Smooth muscle cell (in vitro differentiated cells): ENCODE results near the gene BMF. TPM values are rescaled to one million over a fixed set of nuclear protein-coding genes. Genes with fewer than 3 reads are reported as not detected.

ENCODE experiments used
- DNase-seq: peaks from one replicate; lab custom pipeline; 2025; ENCODE audit not compliant: unreplicated experiment; lab: John Stamatoyannopoulos, UW
- H2AFZ ChIP-seq: fragments of 200-600 bp; sonication (generic); 2 replicates; pipeline ENCODE4 v1.6.0; 2016; ENCODE audit warnings: antibody characterized with exemption, low read depth, mild to moderate bottlenecking
- H3F3A ChIP-seq: fragments of 200-600 bp; sonication (generic); 2 replicates; pipeline ENCODE4 v1.6.0; 2017; ENCODE audit warnings: antibody characterized with exemption, low read depth
- H3K27ac ChIP-seq: fragments of 200-600 bp; sonication (generic); 2 replicates; pipeline ENCODE4 v1.5.1; 2016; ENCODE audit warnings: low read depth, mild to moderate bottlenecking
- H3K27me3 ChIP-seq: fragments of 200-600 bp; sonication (generic); 2 replicates; pipeline ENCODE4 v1.6.1; 2016; ENCODE audit warnings: low read depth, mild to moderate bottlenecking
- H3K36me3 ChIP-seq: fragments of 200-600 bp; sonication (generic); 2 replicates; pipeline ENCODE4 v1.5.1; 2016; ENCODE audit warnings: low read depth
- H3K4me1 ChIP-seq: fragments of 200-600 bp; sonication (generic); 2 replicates; pipeline ENCODE4 v1.5.1; 2016; ENCODE audit warnings: low read depth
- H3K4me2 ChIP-seq: fragments of 200-600 bp; sonication (generic); 2 replicates; pipeline ENCODE4 v1.6.0; 2016; ENCODE audit warnings: mild to moderate bottlenecking
- H3K4me3 ChIP-seq: fragments of 200-600 bp; sonication (generic); 2 replicates; pipeline ENCODE4 v1.5.1; 2016; ENCODE audit warnings: mild to moderate bottlenecking
- H3K79me2 ChIP-seq: fragments of 200-600 bp; sonication (generic); 2 replicates; pipeline ENCODE4 v1.6.0; 2016; ENCODE audit warnings: low read depth, mild to moderate bottlenecking
- H3K9ac ChIP-seq: fragments of 200-600 bp; sonication (generic); 2 replicates; pipeline ENCODE4 v1.6.0; 2016; ENCODE audit warnings: low read depth
- H3K9me3 ChIP-seq: fragments of 200-600 bp; sonication (generic); replicated peaks from 2 replicates; pipeline ENCODE4 v1.5.1; 2016; ENCODE audit warnings: low read depth
- H4K20me1 ChIP-seq: fragments of 200-600 bp; sonication (generic); 2 replicates; pipeline ENCODE4 v1.6.0; 2016; ENCODE audit warnings: low read depth
- CTCF ChIP-seq: fragments of 200-600 bp; sonication (generic); IDR thresholded peaks from 2 replicates; pipeline ENCODE4 v1.5.1; 2017; ENCODE audit warnings: borderline replicate concordance, mild to moderate bottlenecking, antibody characterized with exemption; ENCODE audit not compliant: insufficient read depth, poor library complexity, severe bottlenecking
- WGBS: methylation state at CpG from one replicate; pipeline ENCODE4 v1.1.7; 2016; ENCODE audit warnings: low lambda C conversion rate; 5-methylcytosine and 5-hydroxymethylcytosine counted together
- polyA plus RNA-seq: library from polyadenylated mRNA; unstranded; fragments of >200 nt; fragmentation: Nextera tagmentation; extraction: Ambion mirVana; gene quantifications from 2 replicates; pipeline ENCODE4 v1.2.1, GENCODE V29; 2016
- total RNA-seq: library from RNA; depleted of rRNA; stranded (reverse); fragments of >200 nt; gene quantifications from 2 replicates; pipeline ENCODE4 v1.2.3, GENCODE V29; 2014

BMF gene
- total and polyA plus RNA-seq, 2 experiments from 2014 or later = 3.6 to 9.1 TPM

GRCh38 chr15:40058476-40059140 is 50.1 kb downstream of the BMF start:
- 85% methylated on average over 3 of the region's 3 CpGs for WGBS
- Histone ChIP-seq H3K27me3 (no peaks in the 10 kb centered on the region), H3K4me1 (peaks cover 4% of the 10 kb centered on the region), H3F3A (no peaks in the 10 kb centered on the region), H2AFZ (no peak overlapping the region), H3K36me3 (no peaks in the 10 kb centered on the region), H3K4me2 (no peak overlapping the region), H3K9me3 (no peaks in the 10 kb centered on the region), H4K20me1 (no peaks in the 10 kb centered on the region), H3K79me2 (no peaks in the 10 kb centered on the region), H3K4me3 (no peak overlapping the region), H3K27ac (no peak overlapping the region), H3K9ac (no peak overlapping the region)
- no peak for DNase-seq
- TF ChIP-seq CTCF = no peak

GRCh38 chr15:40055576-40056293 is 52.9 kb downstream of the BMF start:
- H3K9ac ChIP-seq = no peak overlapping the region
- H3K4me2 ChIP-seq = no peak overlapping the region

GRCh38 chr15:40054855-40055575 is 53.7 kb downstream of the BMF start:
- H3K27ac ChIP-seq = no peak overlapping the region
- H3K9ac ChIP-seq = no peak overlapping the region
- TF ChIP-seq CTCF = no peak
- DNase-seq = no peak
- no peaks in the 10 kb centered on the region for H3K9me3 ChIP-seq
- H3K79me2 ChIP-seq = no peaks in the 10 kb centered on the region
- WGBS = 77% methylated on average over 6 of the region's 6 CpGs
- no peaks in the 10 kb centered on the region for H3K36me3 ChIP-seq
- peaks cover 5% of the 10 kb centered on the region for H3F3A ChIP-seq
- no peak overlapping the region for H3K4me3 ChIP-seq
- no peaks in the 10 kb centered on the region for H4K20me1 ChIP-seq
- no peak overlapping the region for H2AFZ ChIP-seq
- H3K4me1 ChIP-seq = peaks cover 4% of the 10 kb centered on the region
- peak overlapping the region; percentile 19 for H3K4me2 ChIP-seq
- no peaks in the 10 kb centered on the region for H3K27me3 ChIP-seq

More at GRCh38 chr15:40055576-40056293, 52.9 kb downstream of the BMF start:
- H3K4me1 ChIP-seq = peaks cover 4% of the 10 kb centered on the region
- H3K36me3 ChIP-seq = no peaks in the 10 kb centered on the region
- no peaks in the 10 kb centered on the region for H4K20me1 ChIP-seq
- no peak overlapping the region for H3K4me3 ChIP-seq
- TF ChIP-seq CTCF = no peak
- no peaks in the 10 kb centered on the region for H3K79me2 ChIP-seq
- H3K9me3 ChIP-seq = no peaks in the 10 kb centered on the region
- WGBS = 75% methylated on average over 14 of the region's 14 CpGs
- no peak for DNase-seq
- no peaks in the 10 kb centered on the region for H3K27me3 ChIP-seq
- H2AFZ ChIP-seq = no peak overlapping the region
- peaks cover 5% of the 10 kb centered on the region for H3F3A ChIP-seq
- no peak overlapping the region for H3K27ac ChIP-seq
